Esophagus muscularis mucosa (tissue), 4 donors: Measurements from ENCODE around the gene CRBN. TPM values are rescaled to one million over a fixed set of nuclear protein-coding genes. Genes with fewer than 3 reads are reported as not detected.

Source experiments
- DNase-seq: peaks from one replicate; pipeline ENCODE4 v3.0.0-alpha.2; 2017; ENCODE audit errors: extremely low spot score
- H3K27ac ChIP-seq, 4 donors: fragments of 200-600 bp; sonication (generic); replicated peaks in 1 of 4; 1 replicate in 3 of 4; 2 replicates in 1 of 4; pipeline ENCODE4 v1.5.1; 2016 to 2019; ENCODE audit warnings: mild to moderate bottlenecking in 1 of 4
- H3K27me3 ChIP-seq, 4 donors: fragments of 200-600 bp; sonication (generic); one replicate each; pipeline versions ENCODE4 v1.5.1 to v1.6.0; 2016 to 2019
- H3K36me3 ChIP-seq, 4 donors: fragments of 200-600 bp; sonication (generic); one replicate each; pipeline ENCODE4 v1.5.1; 2016 to 2019
- H3K4me1 ChIP-seq, 4 donors: fragments of 200-600 bp; sonication (generic); one replicate each; pipeline ENCODE4 v1.5.1; 2016 to 2019
- H3K4me3 ChIP-seq, 4 donors: fragments of 200-600 bp; sonication (generic); 1 replicate in 2 of 4; 2 replicates in 2 of 4; pipeline ENCODE4 v1.5.1; 2016 to 2019; ENCODE audit warnings: mild to moderate bottlenecking in 4 of 4, moderate library complexity in 1 of 4
- H3K9me3 ChIP-seq, 4 donors: fragments of 200-600 bp; sonication (generic); 1 replicate in 3 of 4; 2 replicates in 1 of 4; pipeline ENCODE4 v1.5.1; 2016 to 2019
- CTCF ChIP-seq, 3 experiments: fragments of 200-600 bp in 2 of 3; fragments of 450-650 bp in 1 of 3; sonication (generic) in 2 of 3; IDR thresholded peaks; one replicate each; pipeline ENCODE4 v1.5.1; 2017 to 2019; ENCODE audit warnings: antibody characterized with exemption in 3 of 3, mild to moderate bottlenecking in 2 of 3, moderate library complexity in 1 of 3
- EP300 ChIP-seq: sonication (generic); formaldehyde crosslinking; IDR thresholded peaks from one replicate; pipeline ENCODE4 v1.6.1; 2017; ENCODE audit warnings: antibody characterized with exemption
- POLR2A ChIP-seq: fragments of 450-650 bp; IDR thresholded peaks from one replicate; pipeline ENCODE4 v1.6.1; 2017; ENCODE audit warnings: antibody characterized with exemption, moderate library complexity, mild to moderate bottlenecking, low read depth
- POLR2AphosphoS5 ChIP-seq, 2 donors: sonication (generic); formaldehyde crosslinking; IDR thresholded peaks; one replicate each; pipeline ENCODE4 v1.6.1; 2017; ENCODE audit warnings: antibody characterized with exemption in 2 of 2
- WGBS: methylation state at CpG from one replicate; pipeline ENCODE4 v1.1.5; 2018; 5-methylcytosine and 5-hydroxymethylcytosine counted together
- intact Hi-C: fragments of 100-400 bp; cut with DNase I; formaldehyde crosslinking; loops from one replicate; pipeline ENCODE4 v1.15.1; 2023
- total RNA-seq, 4 donors: library from RNA; depleted of rRNA; stranded (reverse); fragments of >200 nt; gene quantifications; one replicate each; pipeline versions ENCODE4 v1.1.0 to v1.2.1, GENCODE V29; 2016

Gene CRBN
- total RNA-seq, 4 donors from 2014 or later = 46.5 to 109 (median 85.0) TPM

GRCh38 chr3:3107181-3107580 lies 72.3 kb downstream of the CRBN start:
- 98% methylated on average over 3 of the region's 3 CpGs for WGBS
- no peak overlapping the region for H3K4me3 ChIP-seq
- no peak for DNase-seq
- no peaks in the 10 kb centered on the region for H3K36me3 ChIP-seq
- H3K4me1 ChIP-seq = no peaks in the 10 kb centered on the region
- no peaks in the 10 kb centered on the region for H3K9me3 ChIP-seq
- TF ChIP-seq CTCF (IDR thresholded peaks at IDR 0.05) = no peak
- TF ChIP-seq POLR2A = no peak
- TF ChIP-seq POLR2AphosphoS5 (IDR thresholded peaks at IDR 0.05) = no peak
- TF ChIP-seq EP300 = no peak
- intact Hi-C loops = no loop called here
- peaks cover 0 to 2% (median 0%) of the 10 kb centered on the region in 4 donors for H3K27me3 ChIP-seq
- H3K27ac ChIP-seq = no peak overlapping the region

GRCh38 chr3:3105815-3106214 lies 73.7 kb downstream of the CRBN start:
- TF ChIP-seq POLR2A (no peak), EP300 (no peak), CTCF (IDR thresholded peaks at IDR 0.05) (no peak), POLR2AphosphoS5 (IDR thresholded peaks at IDR 0.05) (no peak)
- H3K27me3 ChIP-seq = peaks cover 0 to 6% (median 0%) of the 10 kb centered on the region in 4 donors
- WGBS = 81% methylated on average over 4 of the region's 4 CpGs

GRCh38 chr3:3105246-3105645 lies 74.2 kb downstream of the CRBN start:
- peaks cover 0 to 6% (median 0%) of the 10 kb centered on the region in 4 donors for H3K27me3 ChIP-seq
- no peaks in the 10 kb centered on the region for H3K4me1 ChIP-seq
- intact Hi-C loops = no loop called here
- no peaks in the 10 kb centered on the region for H3K9me3 ChIP-seq
- 83% methylated on average over 3 of the region's 3 CpGs for WGBS
- no peaks in the 10 kb centered on the region for H3K36me3 ChIP-seq
- TF ChIP-seq POLR2A (no peak), POLR2AphosphoS5 (IDR thresholded peaks at IDR 0.05) (no peak), CTCF (IDR thresholded peaks at IDR 0.05) (no peak)
- H3K27ac ChIP-seq = no peak overlapping the region
- DNase-seq = no peak
- no peak overlapping the region for H3K4me3 ChIP-seq

More at GRCh38 chr3:3105815-3106214, 73.7 kb downstream of the CRBN start:
- Histone ChIP-seq H3K9me3 (no peaks in the 10 kb centered on the region), H3K27ac (no peak overlapping the region), H3K4me1 (no peaks in the 10 kb centered on the region), H3K4me3 (no peak overlapping the region), H3K36me3 (no peaks in the 10 kb centered on the region)
- peak; percentile 53 for DNase-seq
- intact Hi-C loops = no loop called here

GRCh38 chr3:3102751-3103150 lies 76.7 kb downstream of the CRBN start:
- Histone ChIP-seq H3K4me1 (no peaks in the 10 kb centered on the region), H3K27me3 (peaks cover 0 to 6% (median 0%) of the 10 kb centered on the region in 4 donors), H3K4me3 (no peak overlapping the region), H3K27ac (no peak overlapping the region), H3K9me3 (no peaks in the 10 kb centered on the region), H3K36me3 (no peaks in the 10 kb centered on the region)
- TF ChIP-seq EP300 (no peak), CTCF (IDR thresholded peaks at IDR 0.05) (no peak), POLR2AphosphoS5 (IDR thresholded peaks at IDR 0.05) (no peak), POLR2A (no peak)
- 87% methylated on average over 6 of the region's 6 CpGs for WGBS
- intact Hi-C loops = no loop called here
- peak; percentile 55 for DNase-seq
